Osteoblast (primary cell): ENCODE data around the gene FERMT1. TPM values are rescaled to one million over a fixed set of nuclear protein-coding genes. Genes with fewer than 3 reads are reported as not detected.
A peak's percentile ranks its signal among the peaks of the same experiment; 100 is the strongest.

Experiments used
- DNase-seq: peaks from one replicate; pipeline ENCODE4 v3.0.0; 2011; ENCODE audit warnings: low spot score, mixed read lengths; ENCODE audit not compliant: insufficient read length; ENCODE audit errors: missing footprints
- H2AFZ ChIP-seq: 2 replicates; pipeline ENCODE4 v1.6.0; 2011; ENCODE audit warnings: mild to moderate bottlenecking, low read length
- H3K27ac ChIP-seq: 2 replicates; pipeline ENCODE4 v1.5.1; 2011; ENCODE audit warnings: mild to moderate bottlenecking, low read depth, low read length, moderate library complexity
- H3K27me3 ChIP-seq: 2 replicates; pipeline ENCODE4 v1.6.0; 2012; ENCODE audit warnings: mild to moderate bottlenecking, control low read depth, inconsistent platforms, low read length, moderate library complexity; ENCODE audit not compliant: insufficient read depth
- H3K36me3 ChIP-seq: 2 replicates; pipeline ENCODE4 v1.5.1; 2011; ENCODE audit warnings: mild to moderate bottlenecking, low read length, control low read depth, moderate library complexity; ENCODE audit not compliant: insufficient read depth
- H3K4me1 ChIP-seq: 2 replicates; pipeline ENCODE4 v1.5.1; 2011; ENCODE audit warnings: mild to moderate bottlenecking, low read length, control low read depth, moderate library complexity; ENCODE audit not compliant: insufficient read depth
- H3K4me2 ChIP-seq: 2 replicates; pipeline ENCODE4 v1.6.0; 2011; ENCODE audit warnings: mild to moderate bottlenecking, low read length; ENCODE audit not compliant: insufficient read depth
- H3K4me3 ChIP-seq: fragments of 200-600 bp; sonication (generic); 3 replicates; pipeline ENCODE4 v1.5.1; 2012; ENCODE audit warnings: mild to moderate bottlenecking, low read length, inconsistent platforms; ENCODE audit not compliant: insufficient read depth
- H3K79me2 ChIP-seq: 2 replicates; pipeline ENCODE4 v1.6.0; 2012; ENCODE audit warnings: mild to moderate bottlenecking, low read length, control low read depth, inconsistent platforms; ENCODE audit not compliant: insufficient read depth
- H3K9me3 ChIP-seq: 2 replicates; pipeline ENCODE4 v1.5.1; 2011; ENCODE audit warnings: low read depth, low read length, control low read depth
- H4K20me1 ChIP-seq: 2 replicates; pipeline ENCODE4 v1.6.0; 2012; ENCODE audit warnings: mild to moderate bottlenecking, low read length, control low read depth; ENCODE audit not compliant: insufficient read depth
- CTCF ChIP-seq: IDR thresholded peaks from 2 replicates; pipeline ENCODE4 v1.5.1; 2011; ENCODE audit warnings: mild to moderate bottlenecking, low read depth, low read length, moderate library complexity; ENCODE audit errors: extremely low read depth
- total RNA-seq: library from RNA; depleted of rRNA; stranded (reverse); fragments of >200 nt; gene quantifications from 2 replicates; pipeline ENCODE4 v1.2.3, GENCODE V29; 2012

The FERMT1 gene
- total RNA-seq, 1 donor, result 2.5 TPM

DNA sequence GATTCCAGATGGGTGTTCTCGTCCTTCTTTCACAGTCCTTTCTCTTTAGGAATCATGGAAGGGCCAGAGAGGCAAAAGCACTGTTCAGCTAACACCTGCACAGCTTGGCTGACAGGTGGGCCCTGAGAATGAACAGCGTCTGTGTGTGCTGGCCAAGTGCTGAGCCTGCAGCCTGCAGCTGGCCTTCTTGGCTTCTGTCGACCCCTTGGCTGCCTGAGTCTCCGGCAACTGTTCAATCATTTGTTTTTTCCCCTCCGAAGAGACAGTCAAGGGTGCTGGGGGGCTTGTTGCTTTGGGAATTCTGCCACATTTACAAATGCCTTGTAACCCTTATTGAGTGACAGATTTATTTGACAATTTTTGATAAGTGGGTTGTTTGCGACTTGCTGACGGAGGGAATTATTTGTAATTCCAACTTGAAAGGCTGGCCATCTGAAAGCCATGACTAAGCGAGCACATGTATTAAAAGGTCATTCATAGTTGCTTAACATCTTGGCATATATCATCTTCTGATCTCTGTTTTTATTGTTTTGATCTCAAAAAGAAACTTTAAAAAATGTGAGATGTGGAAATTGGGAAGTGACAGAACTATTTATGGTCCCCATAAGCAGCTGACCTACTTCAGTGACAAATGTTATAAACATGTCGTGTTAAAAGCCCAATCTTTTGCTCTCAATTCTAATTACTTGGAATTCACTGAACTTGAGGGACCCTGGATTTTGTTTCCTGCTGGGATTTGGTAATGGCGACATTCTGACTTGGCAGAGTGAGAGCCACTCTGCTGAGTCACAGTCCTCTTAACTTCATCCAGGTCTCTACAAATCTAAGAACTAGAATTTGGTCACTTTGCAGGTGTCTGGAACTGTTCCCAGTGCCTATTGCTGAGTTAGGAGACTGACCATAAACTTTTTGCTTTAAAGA, 41.9 kb upstream of the FERMT1 start:
- Histone ChIP-seq H3K27ac (no peak overlapping the region), H3K27me3 (peaks cover 4% of the 10 kb centered on the region), H3K79me2 (no peaks in the 10 kb centered on the region), H4K20me1 (no peaks in the 10 kb centered on the region), H3K36me3 (no peaks in the 10 kb centered on the region), H3K9me3 (no peaks in the 10 kb centered on the region), H3K4me1 (no peaks in the 10 kb centered on the region), H3K4me3 (no peak overlapping the region), H2AFZ (no peak overlapping the region), H3K4me2 (no peak overlapping the region)
- no peak for DNase-seq
- no peak for TF ChIP-seq CTCF

- H3K36me3 ChIP-seq, result no peaks in the 10 kb centered on the region
- H3K4me3 ChIP-seq, result no peak overlapping the region
- no peaks in the 10 kb centered on the region for H3K79me2 ChIP-seq
- H3K4me2 ChIP-seq, result no peak overlapping the region
- no peaks in the 10 kb centered on the region for H3K9me3 ChIP-seq
- H3K27ac ChIP-seq, result no peak overlapping the region
- no peaks in the 10 kb centered on the region for H3K4me1 ChIP-seq
- H4K20me1 ChIP-seq, result no peaks in the 10 kb centered on the region
- no peak for DNase-seq
- H2AFZ ChIP-seq, result no peak overlapping the region
- peaks cover 4% of the 10 kb centered on the region for H3K27me3 ChIP-seq
- TF ChIP-seq CTCF, result no peak
These were observed 37.9 kb upstream of the FERMT1 start for GRCh38 chr20:6160736-6161135.

GRCh38 chr20:6157345-6157744, 34.5 kb upstream of the FERMT1 start:
- no peak overlapping the region for H3K4me3 ChIP-seq
- peaks cover 4% of the 10 kb centered on the region for H3K27me3 ChIP-seq
- H3K4me2 ChIP-seq, result no peak overlapping the region
- no peaks in the 10 kb centered on the region for H4K20me1 ChIP-seq
- peak; percentile 26 for TF ChIP-seq CTCF
- H3K27ac ChIP-seq, result no peak overlapping the region
- H3K4me1 ChIP-seq, result no peaks in the 10 kb centered on the region
- H2AFZ ChIP-seq, result no peak overlapping the region
- no peaks in the 10 kb centered on the region for H3K9me3 ChIP-seq
- H3K79me2 ChIP-seq, result no peaks in the 10 kb centered on the region
- DNase-seq, result no peak
- H3K36me3 ChIP-seq, result no peaks in the 10 kb centered on the region

- no peaks in the 10 kb centered on the region for H3K79me2 ChIP-seq
- H3K4me2 ChIP-seq, result no peak overlapping the region
- no peak overlapping the region for H2AFZ ChIP-seq
- no peaks in the 10 kb centered on the region for H4K20me1 ChIP-seq
- DNase-seq, result no peak
- H3K4me1 ChIP-seq, result no peaks in the 10 kb centered on the region
- no peaks in the 10 kb centered on the region for H3K27me3 ChIP-seq
- no peak overlapping the region for H3K27ac ChIP-seq
- H3K36me3 ChIP-seq, result no peaks in the 10 kb centered on the region
- no peaks in the 10 kb centered on the region for H3K9me3 ChIP-seq
- TF ChIP-seq CTCF, result no peak
- no peak overlapping the region for H3K4me3 ChIP-seq
These were observed 29.9 kb upstream of the FERMT1 start for GRCh38 chr20:6152777-6153176.
